ENCODE measurements around the gene MYO15A. TPM values are rescaled to one million over a fixed set of nuclear protein-coding genes. Genes with fewer than 3 reads are reported as not detected.

MYO15A gene
- total RNA-seq, 1 donor from 2014 or later = 0.33 TPM

DNA sequence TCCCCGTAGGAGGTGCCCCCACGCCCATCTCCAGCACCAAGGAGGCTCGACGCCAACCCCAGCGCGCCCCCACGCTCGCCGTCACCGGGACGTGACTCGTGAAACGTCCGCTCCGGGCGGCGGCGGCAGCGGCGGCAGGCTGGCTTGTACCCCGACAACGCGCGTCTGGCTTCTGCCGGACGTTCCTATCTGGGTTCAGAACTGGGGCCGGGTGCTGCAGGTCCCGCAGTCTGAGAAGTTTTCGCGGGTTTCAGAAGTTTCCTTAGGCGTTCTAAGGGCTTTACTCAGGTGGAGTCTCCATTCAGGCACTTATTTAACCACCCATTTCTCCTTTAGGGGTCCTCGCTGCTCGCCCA, 74.4 kb downstream of the MYO15A start:
- no peak for DNase-seq (ENCODE audit: low read depth)
- Histone ChIP-seq H3K27me3 (ENCODE audit: control insufficient read depth, insufficient read depth, low read length) (no peaks in the 10 kb centered on the region), H3K36me3 (ENCODE audit: control insufficient read depth, insufficient read depth, low read length) (no peaks in the 10 kb centered on the region), H3K4me3 (ENCODE audit: low read depth, low read length) (peak overlapping the region; percentile 83)
- TF ChIP-seq, protein P1, sequence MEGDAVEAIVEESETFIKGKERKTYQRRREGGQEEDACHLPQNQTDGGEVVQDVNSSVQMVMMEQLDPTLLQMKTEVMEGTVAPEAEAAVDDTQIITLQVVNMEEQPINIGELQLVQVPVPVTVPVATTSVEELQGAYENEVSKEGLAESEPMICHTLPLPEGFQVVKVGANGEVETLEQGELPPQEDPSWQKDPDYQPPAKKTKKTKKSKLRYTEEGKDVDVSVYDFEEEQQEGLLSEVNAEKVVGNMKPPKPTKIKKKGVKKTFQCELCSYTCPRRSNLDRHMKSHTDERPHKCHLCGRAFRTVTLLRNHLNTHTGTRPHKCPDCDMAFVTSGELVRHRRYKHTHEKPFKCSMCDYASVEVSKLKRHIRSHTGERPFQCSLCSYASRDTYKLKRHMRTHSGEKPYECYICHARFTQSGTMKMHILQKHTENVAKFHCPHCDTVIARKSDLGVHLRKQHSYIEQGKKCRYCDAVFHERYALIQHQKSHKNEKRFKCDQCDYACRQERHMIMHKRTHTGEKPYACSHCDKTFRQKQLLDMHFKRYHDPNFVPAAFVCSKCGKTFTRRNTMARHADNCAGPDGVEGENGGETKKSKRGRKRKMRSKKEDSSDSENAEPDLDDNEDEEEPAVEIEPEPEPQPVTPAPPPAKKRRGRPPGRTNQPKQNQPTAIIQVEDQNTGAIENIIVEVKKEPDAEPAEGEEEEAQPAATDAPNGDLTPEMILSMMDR (IDR thresholded peaks at IDR 0.05; ENCODE audit: insufficient read depth, low read length, poor library complexity, severe bottlenecking) = no peak

DNA sequence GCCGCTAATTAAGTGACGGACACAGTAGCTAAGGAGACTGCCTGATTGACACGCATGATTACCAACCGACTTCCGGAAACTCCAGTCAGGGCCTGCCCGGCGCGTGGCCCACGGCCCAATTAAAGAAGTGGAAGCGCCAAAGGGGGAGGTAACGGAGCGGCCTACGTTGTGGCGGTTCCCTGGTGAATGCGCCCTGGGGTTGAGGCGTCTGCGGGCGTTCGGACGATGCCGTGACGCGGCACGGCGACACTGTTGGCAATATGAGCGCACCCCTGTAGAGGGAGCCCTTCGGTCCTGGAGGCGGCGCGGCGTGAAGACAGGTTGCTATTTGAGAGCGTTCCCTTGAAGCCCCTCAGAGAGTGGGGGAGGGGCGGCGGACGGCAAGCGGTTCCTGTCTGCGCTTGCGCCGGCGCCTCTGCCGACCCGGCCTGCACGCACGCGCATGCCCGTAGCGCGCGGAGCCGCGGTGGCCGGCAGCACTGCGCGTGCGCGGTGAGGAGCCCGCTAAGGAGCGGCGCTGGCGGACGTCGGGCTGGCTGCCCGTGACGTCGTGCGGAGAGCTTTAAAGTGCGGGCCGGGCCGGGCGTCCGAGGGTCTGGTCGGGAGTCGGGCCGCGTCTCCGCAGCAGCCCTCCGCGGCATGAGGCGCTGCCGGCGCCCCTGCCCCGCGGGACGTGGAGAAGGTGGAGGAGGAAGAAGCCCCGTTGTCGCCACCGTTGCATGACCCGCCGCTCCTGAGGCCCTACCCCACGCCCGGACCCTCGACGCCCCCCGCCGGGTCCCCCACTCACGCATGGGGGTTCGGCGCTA, 75.0 kb downstream of the MYO15A start, which contains the start of gene ALKBH5:
TSS of gene ALKBH5 (plus strand) at position 495 of the 809 bp plus-strand sequence. CDS start 416 bp downstream, outside the sequence.
- TF ChIP-seq, protein P1 (IDR thresholded peaks at IDR 0.05; ENCODE audit: insufficient read depth, low read length, poor library complexity, severe bottlenecking) = peak; percentile 35
- peak; percentile 99 for DNase-seq (ENCODE audit: low read depth)

DNA sequence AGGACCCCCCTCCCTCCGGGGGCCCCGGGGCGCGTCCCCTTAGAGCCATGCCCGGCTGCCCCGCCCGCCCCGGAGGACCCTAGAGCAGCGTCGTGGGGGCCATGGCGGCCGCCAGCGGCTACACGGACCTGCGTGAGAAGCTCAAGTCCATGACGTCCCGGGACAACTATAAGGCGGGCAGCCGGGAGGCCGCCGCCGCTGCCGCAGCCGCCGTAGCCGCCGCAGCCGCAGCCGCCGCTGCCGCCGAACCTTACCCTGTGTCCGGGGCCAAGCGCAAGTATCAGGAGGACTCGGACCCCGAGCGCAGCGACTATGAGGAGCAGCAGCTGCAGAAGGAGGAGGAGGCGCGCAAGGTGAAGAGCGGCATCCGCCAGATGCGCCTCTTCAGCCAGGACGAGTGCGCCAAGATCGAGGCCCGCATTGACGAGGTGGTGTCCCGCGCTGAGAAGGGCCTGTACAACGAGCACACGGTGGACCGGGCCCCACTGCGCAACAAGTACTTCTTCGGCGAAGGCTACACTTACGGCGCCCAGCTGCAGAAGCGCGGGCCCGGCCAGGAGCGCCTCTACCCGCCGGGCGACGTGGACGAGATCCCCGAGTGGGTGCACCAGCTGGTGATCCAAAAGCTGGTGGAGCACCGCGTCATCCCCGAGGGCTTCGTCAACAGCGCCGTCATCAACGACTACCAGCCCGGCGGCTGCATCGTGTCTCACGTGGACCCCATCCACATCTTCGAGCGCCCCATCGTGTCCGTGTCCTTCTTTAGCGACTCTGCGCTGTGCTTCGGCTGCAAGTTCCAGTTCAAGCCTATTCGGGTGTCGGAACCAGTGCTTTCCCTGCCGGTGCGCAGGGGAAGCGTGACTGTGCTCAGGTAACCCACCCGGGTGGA, 75.8 kb downstream of the MYO15A start:
- TF ChIP-seq, protein P1 (IDR thresholded peaks at IDR 0.05; ENCODE audit: insufficient read depth, low read length, poor library complexity, severe bottlenecking) = no peak
- DNase-seq (ENCODE audit: low read depth) = no peak
- no peaks in the 10 kb centered on the region for H3K27me3 ChIP-seq (ENCODE audit: control insufficient read depth, insufficient read depth, low read length)
- no peaks in the 10 kb centered on the region for H3K36me3 ChIP-seq (ENCODE audit: control insufficient read depth, insufficient read depth, low read length)
- peak overlapping the region; percentile 83 for H3K4me3 ChIP-seq (ENCODE audit: low read depth, low read length)

More for the DNA sequence above, 75.0 kb downstream of the MYO15A start, which contains the start of gene ALKBH5:
- no peaks in the 10 kb centered on the region for H3K27me3 ChIP-seq (ENCODE audit: control insufficient read depth, insufficient read depth, low read length)
- H3K4me3 ChIP-seq (ENCODE audit: low read depth, low read length) = peak within 1 kb of the TSS; percentile 83
- H3K36me3 ChIP-seq (ENCODE audit: control insufficient read depth, insufficient read depth, low read length) = no peaks in the 10 kb centered on the region

DNA sequence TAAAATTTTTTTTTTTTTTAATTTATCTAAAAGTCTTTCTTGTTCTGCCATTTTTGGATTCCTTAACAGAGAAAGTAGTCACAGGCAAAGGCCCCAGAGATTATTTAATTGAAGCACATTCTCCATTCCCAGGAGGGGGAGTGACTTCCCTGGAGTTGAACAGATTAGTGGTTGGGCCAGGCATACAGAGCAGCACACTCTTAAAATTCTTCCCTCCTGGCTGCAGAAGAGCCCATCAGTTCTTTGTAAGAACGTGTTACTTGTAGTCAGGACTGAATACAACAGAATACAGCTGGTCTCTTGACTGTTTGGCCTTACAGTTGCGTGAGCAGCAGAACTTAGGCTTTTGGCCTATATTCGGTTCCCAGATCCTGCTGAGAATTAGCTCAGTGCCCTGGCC, 76.8 kb downstream of the MYO15A start:
- TF ChIP-seq, protein P1 (IDR thresholded peaks at IDR 0.05; ENCODE audit: insufficient read depth, low read length, poor library complexity, severe bottlenecking) = no peak
- DNase-seq (ENCODE audit: low read depth) = no peak
- Histone ChIP-seq H3K27me3 (ENCODE audit: control insufficient read depth, insufficient read depth, low read length) (no peaks in the 10 kb centered on the region), H3K4me3 (ENCODE audit: low read depth, low read length) (peak overlapping the region; percentile 83), H3K36me3 (ENCODE audit: control insufficient read depth, insufficient read depth, low read length) (no peaks in the 10 kb centered on the region)

DNA sequence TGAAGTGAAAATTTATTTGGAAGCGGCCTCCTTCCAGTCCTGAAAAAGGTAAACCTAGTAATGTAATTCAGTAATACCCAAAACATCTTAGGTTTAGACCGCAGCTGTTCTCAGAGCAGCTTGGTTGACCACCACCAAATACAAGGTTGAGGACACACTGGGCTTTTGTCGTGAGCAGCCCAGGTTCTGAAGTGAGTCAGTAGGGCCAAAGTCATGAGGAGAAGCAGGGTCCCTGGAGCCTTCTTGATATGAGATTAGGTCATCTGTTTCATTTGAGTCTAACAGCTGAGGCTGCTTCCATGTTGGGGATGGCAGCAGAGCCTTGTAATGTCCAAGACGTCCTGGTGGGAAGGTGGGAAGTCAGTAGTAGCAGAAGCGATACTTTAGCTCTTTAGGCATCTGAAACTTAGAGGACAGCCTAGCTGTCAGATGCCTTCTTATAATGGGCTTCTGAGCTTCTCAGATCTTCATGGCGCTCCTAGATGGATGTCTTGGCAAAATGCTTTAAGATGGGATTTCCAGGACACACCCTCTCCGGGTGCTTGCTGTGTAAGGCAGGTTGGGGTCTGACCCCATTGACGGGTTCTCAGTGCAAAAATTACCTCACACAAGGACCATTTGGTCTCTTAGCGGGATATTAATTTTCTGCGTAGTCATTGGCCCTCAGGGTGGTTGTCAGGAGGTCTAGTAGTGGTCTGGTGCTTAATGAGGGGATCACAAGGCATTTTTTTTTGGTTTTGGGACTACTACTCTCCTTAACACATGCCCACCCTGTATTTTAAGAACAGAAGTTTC, 77.5 kb downstream of the MYO15A start:
- no peak for DNase-seq (ENCODE audit: low read depth)
- TF ChIP-seq, protein P1 (IDR thresholded peaks at IDR 0.05; ENCODE audit: insufficient read depth, low read length, poor library complexity, severe bottlenecking) = no peak
- Histone ChIP-seq H3K4me3 (ENCODE audit: low read depth, low read length) (peak overlapping the region; percentile 83), H3K27me3 (ENCODE audit: control insufficient read depth, insufficient read depth, low read length) (no peaks in the 10 kb centered on the region), H3K36me3 (ENCODE audit: control insufficient read depth, insufficient read depth, low read length) (no peaks in the 10 kb centered on the region)
